Glutamatergic neuron (in vitro differentiated cells): Measurements from ENCODE around the gene NUDT14. TPM values are rescaled to one million over a fixed set of nuclear protein-coding genes. Genes with fewer than 3 reads are reported as not detected.

Source experiments
- DNase-seq: peaks from one replicate; pipeline ENCODE4 v3.0.0; 2022
- H3K27ac Mint-ChIP-seq: one replicate; pipeline ENCODE4 v1.8.0; 2020; ENCODE audit warnings: mild to moderate bottlenecking, mixed read lengths, inconsistent platforms; ENCODE audit not compliant: unreplicated experiment
- H3K27me3 Mint-ChIP-seq: one replicate; pipeline ENCODE4 v1.8.0; 2020; ENCODE audit warnings: mild to moderate bottlenecking, moderate library complexity, mixed read lengths, inconsistent platforms; ENCODE audit not compliant: unreplicated experiment
- H3K36me3 Mint-ChIP-seq: one replicate; pipeline ENCODE4 v1.8.0; 2020; ENCODE audit warnings: mild to moderate bottlenecking, mixed read lengths, inconsistent platforms; ENCODE audit not compliant: unreplicated experiment
- H3K4me1 Mint-ChIP-seq: one replicate; pipeline ENCODE4 v1.8.0; 2020; ENCODE audit warnings: mild to moderate bottlenecking, low read depth, mixed read lengths, inconsistent platforms; ENCODE audit not compliant: unreplicated experiment
- H3K4me3 Mint-ChIP-seq: one replicate; pipeline ENCODE4 v1.8.0; 2020; ENCODE audit warnings: mild to moderate bottlenecking, mixed read lengths, inconsistent platforms; ENCODE audit not compliant: unreplicated experiment
- H3K9me3 Mint-ChIP-seq: one replicate; pipeline ENCODE4 v1.8.0; 2020; ENCODE audit warnings: mild to moderate bottlenecking, moderate library complexity, mixed read lengths, inconsistent platforms; ENCODE audit not compliant: unreplicated experiment
- total RNA-seq: library from RNA; stranded (reverse); fragmentation: NEBNext Ultra II Directional; extraction: Animal tissue kit (Norgen Biotek cat#: 25700); gene quantifications from one replicate; pipeline ENCODE4 v1.2.1, GENCODE V29; 2021; ENCODE audit not compliant: unreplicated experiment
- TF ChIP-seq, protein P1 (sequence below): fragments of 200-600 bp; sonication (generic); IDR thresholded peaks from one replicate; pipeline ENCODE4 v1.5.0; 2021; ENCODE audit not compliant: partially characterized antibody, unreplicated experiment

Gene NUDT14
- total RNA-seq, 1 donor from 2014 or later = 114 TPM

GRCh38 chr14:105204206-105204930 lies 23.3 kb upstream of the NUDT14 start:
- TF ChIP-seq, protein P1, sequence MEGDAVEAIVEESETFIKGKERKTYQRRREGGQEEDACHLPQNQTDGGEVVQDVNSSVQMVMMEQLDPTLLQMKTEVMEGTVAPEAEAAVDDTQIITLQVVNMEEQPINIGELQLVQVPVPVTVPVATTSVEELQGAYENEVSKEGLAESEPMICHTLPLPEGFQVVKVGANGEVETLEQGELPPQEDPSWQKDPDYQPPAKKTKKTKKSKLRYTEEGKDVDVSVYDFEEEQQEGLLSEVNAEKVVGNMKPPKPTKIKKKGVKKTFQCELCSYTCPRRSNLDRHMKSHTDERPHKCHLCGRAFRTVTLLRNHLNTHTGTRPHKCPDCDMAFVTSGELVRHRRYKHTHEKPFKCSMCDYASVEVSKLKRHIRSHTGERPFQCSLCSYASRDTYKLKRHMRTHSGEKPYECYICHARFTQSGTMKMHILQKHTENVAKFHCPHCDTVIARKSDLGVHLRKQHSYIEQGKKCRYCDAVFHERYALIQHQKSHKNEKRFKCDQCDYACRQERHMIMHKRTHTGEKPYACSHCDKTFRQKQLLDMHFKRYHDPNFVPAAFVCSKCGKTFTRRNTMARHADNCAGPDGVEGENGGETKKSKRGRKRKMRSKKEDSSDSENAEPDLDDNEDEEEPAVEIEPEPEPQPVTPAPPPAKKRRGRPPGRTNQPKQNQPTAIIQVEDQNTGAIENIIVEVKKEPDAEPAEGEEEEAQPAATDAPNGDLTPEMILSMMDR = no peak
- Mint-ChIP-seq H3K9me3 (peaks cover 9% of the 10 kb centered on the region), H3K4me1 (no peaks in the 10 kb centered on the region), H3K27ac (no peak overlapping the region), H3K4me3 (no peak overlapping the region), H3K27me3 (peaks cover 23% of the 10 kb centered on the region), H3K36me3 (no peaks in the 10 kb centered on the region)
- DNase-seq = peak; percentile 15

GRCh38 chr14:105203701-105204100 lies 22.6 kb upstream of the NUDT14 start:
- H3K27me3 Mint-ChIP-seq = peaks cover 21% of the 10 kb centered on the region
- no peaks in the 10 kb centered on the region for H3K36me3 Mint-ChIP-seq
- H3K27ac Mint-ChIP-seq = no peak overlapping the region
- H3K4me3 Mint-ChIP-seq = no peak overlapping the region
- DNase-seq = no peak
- no peaks in the 10 kb centered on the region for H3K4me1 Mint-ChIP-seq
- TF ChIP-seq, protein P1 = no peak
- peaks cover 7% of the 10 kb centered on the region for H3K9me3 Mint-ChIP-seq

GRCh38 chr14:105203057-105203531 lies 22.0 kb upstream of the NUDT14 start:
- Mint-ChIP-seq H3K4me1 (no peaks in the 10 kb centered on the region), H3K9me3 (peaks cover 10% of the 10 kb centered on the region), H3K4me3 (no peak overlapping the region), H3K27ac (no peak overlapping the region), H3K27me3 (peaks cover 20% of the 10 kb centered on the region), H3K36me3 (no peaks in the 10 kb centered on the region)
- DNase-seq = peak; percentile 89
- TF ChIP-seq, protein P1 = peak; percentile 99

GRCh38 chr14:105201925-105202513 lies 20.9 kb upstream of the NUDT14 start:
- Mint-ChIP-seq H3K9me3 (peaks cover 10% of the 10 kb centered on the region), H3K27me3 (peaks cover 21% of the 10 kb centered on the region), H3K4me3 (no peak overlapping the region), H3K4me1 (no peaks in the 10 kb centered on the region), H3K36me3 (no peaks in the 10 kb centered on the region), H3K27ac (no peak overlapping the region)
- TF ChIP-seq, protein P1 = no peak
- peak; percentile 19 for DNase-seq
